Measurements from ENCODE around the gene CGRRF1.

The CGRRF1 gene

DNA sequence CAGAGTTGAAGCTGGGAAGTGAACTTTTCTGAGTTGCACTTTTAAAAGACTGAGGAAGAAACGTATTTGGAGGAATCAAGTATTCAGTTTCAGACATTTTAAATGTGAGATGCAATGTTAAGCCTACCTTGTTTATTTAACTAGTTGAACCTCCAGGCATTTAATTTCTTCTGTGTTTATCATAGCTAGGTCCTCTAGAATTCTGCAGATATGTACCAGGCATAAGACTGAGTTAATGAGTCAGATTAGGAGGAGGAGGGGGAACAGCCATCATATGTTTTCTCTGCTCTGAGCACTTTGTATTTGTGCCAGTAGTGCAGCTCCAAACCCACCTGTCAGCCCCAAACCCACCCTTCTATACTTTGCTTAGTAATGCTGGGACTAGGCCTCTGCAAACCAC is 40.8 kb downstream of the CGRRF1 start:
- DNase-seq, result no peak

- no peak for DNase-seq
These were observed 44.7 kb downstream of the CGRRF1 start for GRCh38 chr14:54554401-54554800.

DNA sequence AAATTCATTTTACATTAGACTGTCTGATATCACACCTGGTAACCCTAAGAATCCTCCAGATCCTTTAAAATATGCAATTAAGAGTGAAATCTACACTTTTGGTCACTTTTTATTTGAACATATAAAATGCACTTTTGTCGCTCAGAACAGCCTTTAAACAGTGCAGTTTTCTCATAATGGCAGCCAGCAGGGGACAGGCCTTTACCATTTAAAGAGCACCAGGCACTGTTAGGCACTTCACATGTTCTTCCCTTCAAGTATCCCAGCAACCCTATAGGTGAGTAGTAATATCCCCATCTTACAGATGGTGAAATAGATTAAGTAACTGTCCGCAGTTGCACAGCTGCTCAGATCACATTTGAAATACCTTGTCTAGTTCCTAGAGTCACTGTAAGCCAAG is 45.9 kb downstream of the CGRRF1 start:
- DNase-seq, result no peak

DNA sequence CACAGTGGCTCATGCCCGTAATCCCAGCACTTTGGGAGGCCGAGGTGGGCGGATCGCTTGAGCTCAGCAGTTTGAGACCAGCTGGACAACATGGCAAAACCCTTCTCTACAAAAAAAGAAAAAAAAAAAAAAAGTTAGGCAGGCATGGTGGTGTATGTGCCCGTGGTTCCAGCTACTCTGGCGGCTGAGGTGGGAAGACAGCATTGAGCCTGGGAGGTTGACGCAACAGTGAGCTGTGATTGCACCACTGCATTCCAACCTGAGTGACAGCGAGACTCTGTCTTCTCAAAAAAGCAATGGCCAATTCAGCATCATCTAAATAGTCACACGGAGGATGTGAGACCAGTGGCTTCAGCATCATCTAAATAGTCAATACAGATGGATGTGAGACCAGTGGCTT is 46.8 kb downstream of the CGRRF1 start:
- DNase-seq, result no peak

- no peak for DNase-seq
These were observed 52.6 kb downstream of the CGRRF1 start for GRCh38 chr14:54562334-54562733.

- no peak for DNase-seq
These were observed 54.6 kb downstream of the CGRRF1 start for GRCh38 chr14:54564071-54564867.

GRCh38 chr14:54564868-54565784 is 55.4 kb downstream of the CGRRF1 start:
- DNase-seq, result peak; percentile 67

DNA sequence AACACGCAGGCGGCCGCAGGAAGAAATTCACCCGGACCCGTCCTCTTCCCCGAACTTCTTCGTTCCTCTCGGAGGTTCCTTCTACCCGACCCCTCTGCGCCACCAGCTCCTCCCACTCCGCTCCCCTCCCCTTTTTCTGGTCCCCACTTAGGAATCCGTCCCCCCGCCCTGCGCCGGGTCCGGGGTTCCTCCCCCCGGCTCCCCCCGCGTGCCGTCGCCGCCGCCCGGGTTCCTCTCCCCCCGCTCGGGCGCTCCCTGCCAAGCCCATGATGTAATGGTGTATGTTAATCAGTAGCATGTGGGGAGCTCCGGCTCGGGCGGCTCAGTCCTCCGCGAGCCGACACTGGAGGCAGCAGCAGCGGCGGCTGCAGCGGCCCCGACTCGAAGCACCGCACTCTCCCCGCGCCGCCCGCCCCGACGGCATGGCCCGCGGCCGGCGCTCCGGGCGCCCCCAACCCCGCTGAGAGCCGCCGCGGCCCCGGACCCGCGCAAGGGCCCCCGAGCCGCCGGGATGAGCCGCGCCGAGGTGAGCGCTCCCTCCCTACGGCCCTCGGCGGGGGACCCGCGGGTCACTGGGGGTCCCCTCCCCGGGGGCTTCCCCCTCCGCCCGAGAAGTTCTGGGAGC is 56.2 kb downstream of the CGRRF1 start:
- DNase-seq, result peak; percentile 76

GRCh38 chr14:54566410-54567223 is 56.9 kb downstream of the CGRRF1 start, which contains the start of gene SAMD4A:
Gene SAMD4A (plus strand): TSS chr14:54567128. CDS start chr14:54567917, 789 bp downstream.
- DNase-seq, result peak; percentile 49

DNA sequence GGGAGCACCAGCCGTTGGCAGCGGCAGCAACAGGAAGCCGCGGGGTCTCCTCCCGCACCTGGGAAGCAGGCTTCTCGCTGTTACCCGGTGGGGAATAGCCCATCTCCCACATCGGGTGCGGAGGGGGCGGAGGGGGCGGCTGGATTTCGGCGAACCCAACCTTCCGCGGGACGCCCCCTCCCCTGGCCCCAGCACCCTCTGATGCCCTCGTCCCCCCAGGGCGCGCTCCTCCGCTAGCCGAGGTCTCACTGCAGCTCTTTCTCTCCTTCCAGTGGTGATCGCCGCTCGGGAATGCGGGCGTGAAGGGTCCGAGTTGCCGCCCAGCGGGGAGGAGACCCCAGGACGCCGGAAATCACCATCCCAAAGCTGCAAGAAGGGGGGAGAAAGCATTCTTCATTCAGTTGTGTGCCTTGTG is 57.5 kb downstream of the CGRRF1 start:
- DNase-seq, result peak; percentile 43

DNA sequence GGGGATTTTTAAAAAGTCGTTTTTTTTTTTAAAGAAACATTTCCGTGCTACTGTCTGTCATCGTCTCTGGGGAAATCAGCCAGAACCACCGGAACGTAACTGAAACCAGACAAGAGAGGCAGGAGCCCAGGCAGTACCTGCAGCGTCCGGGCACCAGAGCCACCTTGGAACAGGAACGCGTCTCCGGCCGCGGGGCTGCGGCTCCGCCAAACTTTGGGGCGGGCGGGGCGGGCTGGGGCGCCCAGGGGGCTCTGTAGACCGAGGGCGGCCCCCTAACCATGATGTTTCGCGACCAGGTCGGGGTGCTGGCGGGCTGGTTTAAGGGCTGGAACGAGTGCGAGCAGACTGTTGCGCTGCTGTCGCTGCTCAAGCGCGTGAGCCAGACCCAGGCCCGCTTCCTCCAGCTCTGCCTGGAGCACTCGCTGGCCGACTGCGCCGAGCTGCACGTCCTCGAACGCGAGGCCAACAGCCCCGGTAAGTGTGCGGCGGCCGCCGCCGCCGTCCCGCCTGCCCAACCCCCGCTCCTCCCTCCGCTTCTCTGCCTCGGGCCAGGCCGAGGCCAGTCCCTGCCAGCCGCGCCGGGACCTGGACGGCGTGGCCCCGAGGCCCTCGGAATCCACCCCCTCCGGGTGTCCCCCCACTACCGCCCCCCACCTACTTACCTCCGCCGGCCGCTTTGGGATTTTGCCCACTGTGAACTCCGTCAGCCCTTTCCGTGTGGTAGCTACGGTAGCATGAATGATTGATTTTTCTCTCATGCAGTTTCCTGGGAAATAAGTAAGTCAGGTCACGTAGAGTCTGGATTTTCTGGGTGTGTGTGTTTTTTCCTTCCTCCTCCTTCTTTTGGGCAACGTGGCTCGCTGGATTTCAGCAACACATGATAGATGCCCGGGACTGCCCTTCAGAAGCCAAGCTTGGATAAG is 58.2 kb downstream of the CGRRF1 start:
- peak; percentile 53 for DNase-seq

GRCh38 chr14:54568821-54569595 is 59.3 kb downstream of the CGRRF1 start:
- no peak for DNase-seq

- no peak for DNase-seq
These were observed 60.3 kb downstream of the CGRRF1 start for GRCh38 chr14:54570047-54570446.

DNA sequence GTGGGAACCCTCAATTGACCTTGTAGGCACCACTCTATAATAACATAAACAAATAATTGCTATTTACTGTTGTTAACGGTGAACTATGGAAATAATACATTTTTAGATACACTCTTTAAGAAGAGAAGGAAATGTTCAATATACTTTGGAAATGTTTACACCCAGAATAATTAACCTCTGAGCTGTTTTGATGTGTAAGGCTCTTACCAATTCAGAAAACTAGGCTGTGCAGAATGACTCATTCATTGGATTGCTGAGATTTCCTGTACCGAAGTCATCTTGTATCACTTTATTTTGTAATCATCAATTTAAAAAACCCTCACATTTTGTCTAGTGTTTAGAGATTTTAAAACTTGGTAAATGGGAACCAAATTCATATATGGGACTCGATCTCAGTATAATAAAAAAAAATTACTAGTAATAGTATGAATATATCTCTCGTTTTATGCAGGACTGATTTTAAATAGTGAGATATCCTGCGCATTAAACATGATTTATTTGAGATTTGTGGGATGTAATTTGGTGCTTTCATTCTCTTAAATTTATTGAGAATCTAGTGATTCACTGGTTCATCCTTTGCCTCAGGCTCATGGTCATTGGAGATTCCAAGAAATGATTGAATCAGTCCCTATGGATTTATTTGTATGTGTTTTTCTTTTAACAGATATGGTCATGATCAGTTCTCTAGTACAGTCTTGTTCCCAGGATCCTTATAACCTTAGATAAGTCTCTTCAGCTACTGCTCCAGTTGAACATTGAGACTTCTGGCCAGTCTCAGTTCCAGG is 61.1 kb downstream of the CGRRF1 start:
- no peak for DNase-seq

DNA sequence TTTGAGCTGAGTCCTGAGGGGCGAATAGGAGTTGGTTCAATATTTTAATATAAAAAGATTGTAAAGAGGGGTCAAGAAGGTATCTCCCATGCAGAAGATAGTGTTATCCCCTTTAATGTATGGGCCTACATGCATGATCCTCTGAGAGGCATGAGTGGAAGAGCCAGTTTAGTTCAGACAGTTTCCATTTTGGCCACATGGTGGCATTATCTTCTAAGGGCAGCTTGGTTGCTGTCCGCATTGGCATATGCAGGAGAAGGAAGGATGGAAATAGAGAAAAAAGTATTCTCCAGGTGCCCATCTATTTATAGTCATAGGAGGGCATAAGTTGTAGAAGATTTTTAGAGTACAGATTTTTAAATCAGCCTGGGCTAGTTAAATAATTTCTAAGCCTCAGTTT is 62.6 kb downstream of the CGRRF1 start:
- no peak for DNase-seq

DNA sequence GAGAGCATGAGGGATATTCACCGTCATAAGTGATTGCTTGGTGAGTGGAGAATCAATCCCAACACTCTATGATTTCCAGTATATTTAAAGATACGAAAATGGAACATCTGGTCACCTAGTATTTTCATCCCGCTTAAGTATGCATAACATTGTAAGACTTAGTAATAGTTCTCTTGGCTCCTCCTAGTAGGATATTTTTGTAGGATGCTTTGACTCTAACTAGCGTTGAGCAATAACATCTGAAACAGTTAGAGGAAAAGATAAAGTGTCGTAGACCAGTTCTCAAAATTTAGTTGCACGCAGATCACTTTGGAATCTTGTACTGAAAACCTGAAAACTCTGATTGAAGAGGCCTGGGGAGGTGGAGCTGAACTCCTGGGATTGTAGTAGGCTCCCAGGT is 64.8 kb downstream of the CGRRF1 start:
- no peak for DNase-seq

- DNase-seq, result no peak
These were observed 67.8 kb downstream of the CGRRF1 start for GRCh38 chr14:54577494-54577893.

GRCh38 chr14:54577977-54578376 is 68.3 kb downstream of the CGRRF1 start:
- no peak for DNase-seq

GRCh38 chr14:54579621-54580020 is 69.9 kb downstream of the CGRRF1 start:
- no peak for DNase-seq

- DNase-seq, result no peak
These were observed 71.2 kb downstream of the CGRRF1 start for GRCh38 chr14:54580933-54581332.
